ENCODE data around the gene HSD17B10.

HSD17B10 gene

DNA sequence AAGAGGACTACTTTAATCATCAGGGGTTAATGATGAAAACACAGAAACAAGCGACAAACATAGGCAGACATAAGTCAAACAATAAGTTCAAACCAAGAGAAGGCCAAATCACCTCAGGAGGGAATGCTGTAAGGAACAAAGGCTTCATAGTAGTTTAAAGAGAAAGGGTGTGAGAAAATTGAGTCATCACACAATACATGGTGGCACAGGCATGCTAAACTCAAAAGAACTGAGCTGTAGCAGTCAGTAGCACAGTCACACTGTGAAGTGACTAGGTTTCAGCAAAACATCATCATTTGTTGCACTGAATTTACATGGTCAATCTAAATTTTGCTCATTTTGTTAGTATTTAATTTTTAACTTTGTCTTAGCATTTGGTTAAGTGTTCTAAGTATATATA is 36.0 kb downstream of the HSD17B10 start:
- no peak overlapping the region for H3K4me3 ChIP-seq (ENCODE audit: control insufficient read depth, low read depth, low read length)
- TF ChIP-seq, protein P1, sequence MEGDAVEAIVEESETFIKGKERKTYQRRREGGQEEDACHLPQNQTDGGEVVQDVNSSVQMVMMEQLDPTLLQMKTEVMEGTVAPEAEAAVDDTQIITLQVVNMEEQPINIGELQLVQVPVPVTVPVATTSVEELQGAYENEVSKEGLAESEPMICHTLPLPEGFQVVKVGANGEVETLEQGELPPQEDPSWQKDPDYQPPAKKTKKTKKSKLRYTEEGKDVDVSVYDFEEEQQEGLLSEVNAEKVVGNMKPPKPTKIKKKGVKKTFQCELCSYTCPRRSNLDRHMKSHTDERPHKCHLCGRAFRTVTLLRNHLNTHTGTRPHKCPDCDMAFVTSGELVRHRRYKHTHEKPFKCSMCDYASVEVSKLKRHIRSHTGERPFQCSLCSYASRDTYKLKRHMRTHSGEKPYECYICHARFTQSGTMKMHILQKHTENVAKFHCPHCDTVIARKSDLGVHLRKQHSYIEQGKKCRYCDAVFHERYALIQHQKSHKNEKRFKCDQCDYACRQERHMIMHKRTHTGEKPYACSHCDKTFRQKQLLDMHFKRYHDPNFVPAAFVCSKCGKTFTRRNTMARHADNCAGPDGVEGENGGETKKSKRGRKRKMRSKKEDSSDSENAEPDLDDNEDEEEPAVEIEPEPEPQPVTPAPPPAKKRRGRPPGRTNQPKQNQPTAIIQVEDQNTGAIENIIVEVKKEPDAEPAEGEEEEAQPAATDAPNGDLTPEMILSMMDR (IDR thresholded peaks at IDR 0.05; ENCODE audit: control insufficient read depth, insufficient read depth, low read depth, low read length, missing control alignments): no peak
- no peak for DNase-seq (ENCODE audit: low read depth)

DNA sequence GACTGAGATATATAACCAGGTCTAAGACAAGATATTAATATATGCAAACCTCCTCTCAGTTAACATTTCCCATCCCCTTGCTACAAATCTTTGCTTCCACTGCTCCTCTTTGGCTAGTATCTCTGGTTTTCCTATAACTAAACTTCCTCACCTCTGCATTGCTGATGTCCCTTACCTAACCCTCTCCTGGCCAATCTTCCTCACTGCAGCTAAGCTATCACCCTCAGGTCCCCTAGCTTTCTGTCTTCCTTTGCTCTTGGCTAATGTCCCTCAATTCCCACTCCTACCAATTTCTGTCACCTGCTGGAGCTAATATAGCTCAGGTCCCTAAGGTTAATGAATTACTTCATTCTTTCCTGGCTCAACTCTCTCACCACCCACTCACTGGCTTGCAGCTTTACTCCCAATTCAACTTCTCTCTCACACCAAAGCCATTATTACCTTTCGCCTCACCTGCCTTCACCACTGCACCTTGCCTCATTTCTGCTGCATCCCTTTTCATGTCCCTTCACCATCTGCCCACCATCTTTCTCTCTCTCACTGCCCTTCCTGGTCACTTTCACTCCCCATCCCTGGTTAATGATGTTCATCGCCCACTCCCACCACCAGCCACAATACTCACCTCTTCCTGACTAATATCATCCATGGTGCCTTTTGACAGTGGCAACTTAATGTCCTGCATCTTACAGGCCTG is 38.4 kb downstream of the HSD17B10 start:
- no peak for DNase-seq (ENCODE audit: low read depth)
- TF ChIP-seq, protein P1 (IDR thresholded peaks at IDR 0.05; ENCODE audit: control insufficient read depth, insufficient read depth, low read depth, low read length, missing control alignments): no peak
- H3K4me3 ChIP-seq (ENCODE audit: control insufficient read depth, low read depth, low read length): no peak overlapping the region

DNA sequence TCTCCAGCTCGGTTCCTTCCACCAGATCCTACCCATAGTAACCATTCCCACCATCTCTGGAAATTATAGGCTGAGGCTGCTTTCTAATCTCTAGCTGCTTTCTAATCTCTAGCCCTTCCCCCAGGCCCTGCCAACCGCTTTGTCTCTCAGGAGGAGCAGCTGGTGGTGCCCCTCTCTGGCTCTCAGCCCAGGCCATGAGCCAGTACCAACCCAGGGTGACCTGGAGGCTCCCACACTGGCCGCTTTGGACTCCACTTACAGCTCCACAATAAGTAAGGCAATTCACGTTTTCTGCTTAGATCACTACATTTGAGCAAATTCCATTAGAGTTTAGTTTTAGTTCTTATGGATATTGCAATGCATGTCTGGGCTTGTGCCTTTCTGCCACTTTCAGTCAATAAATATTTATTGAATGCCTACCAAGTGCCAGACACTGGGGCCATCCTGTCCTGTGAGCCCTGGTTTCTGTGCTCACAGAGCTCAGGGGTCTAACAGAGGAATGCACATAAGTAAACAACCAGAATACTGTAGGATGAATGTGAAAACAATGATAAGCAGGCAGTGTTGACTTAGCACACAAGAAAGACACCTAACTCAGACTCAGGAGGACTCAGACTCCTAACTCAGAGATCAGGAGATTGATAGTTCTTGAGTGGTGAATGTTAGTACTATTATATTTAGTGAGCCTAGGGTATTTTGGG is 50.6 kb downstream of the HSD17B10 start:
- H3K4me3 ChIP-seq (ENCODE audit: control insufficient read depth, low read depth, low read length): no peak overlapping the region
- TF ChIP-seq, protein P1 (IDR thresholded peaks at IDR 0.05; ENCODE audit: control insufficient read depth, insufficient read depth, low read depth, low read length, missing control alignments): no peak
- DNase-seq (ENCODE audit: low read depth): no peak
